CD4-positive, alpha-beta T cell treated with Interleukin-15 for 4 hours (primary cell): ENCODE data around the gene PLSCR4.

Source experiments
- DNase-seq: peaks from one replicate; pipeline ENCODE4 v3.0.0-alpha.2; 2020; ENCODE audit warnings: low spot score

Gene PLSCR4

GRCh38 chr3:146195030-146195429 lies 55.9 kb downstream of the PLSCR4 start:
- DNase-seq: no peak

- DNase-seq: no peak
Measured at GRCh38 chr3:146191051-146191450, 59.9 kb downstream of the PLSCR4 start.

GRCh38 chr3:146189519-146190173 lies 61.3 kb downstream of the PLSCR4 start:
- DNase-seq: peak; percentile 28

GRCh38 chr3:146187334-146187950 lies 63.5 kb downstream of the PLSCR4 start:
- DNase-seq: no peak

GRCh38 chr3:146184241-146185015 lies 66.5 kb downstream of the PLSCR4 start:
- DNase-seq: no peak

GRCh38 chr3:146181216-146181615 lies 69.7 kb downstream of the PLSCR4 start:
- no peak for DNase-seq

GRCh38 chr3:146180376-146180775 lies 70.5 kb downstream of the PLSCR4 start:
- DNase-seq: no peak

- DNase-seq: no peak
Measured at GRCh38 chr3:146178006-146178689, 72.8 kb downstream of the PLSCR4 start.

- no peak for DNase-seq
Measured at GRCh38 chr3:146177519-146177918, 73.4 kb downstream of the PLSCR4 start.

- no peak for DNase-seq
Measured at GRCh38 chr3:146177072-146177471, 73.8 kb downstream of the PLSCR4 start.

GRCh38 chr3:146172586-146172985 lies 78.3 kb downstream of the PLSCR4 start:
- DNase-seq: no peak

- DNase-seq: no peak
Measured at GRCh38 chr3:146170591-146170990, 80.3 kb downstream of the PLSCR4 start.

GRCh38 chr3:146169891-146170290 lies 81.0 kb downstream of the PLSCR4 start:
- DNase-seq: no peak

GRCh38 chr3:146166826-146167225 lies 84.1 kb downstream of the PLSCR4 start:
- DNase-seq: no peak

- DNase-seq: no peak
Measured at GRCh38 chr3:146166415-146166821, 84.5 kb downstream of the PLSCR4 start.

- DNase-seq: no peak
Measured at GRCh38 chr3:146165877-146166276, 85.0 kb downstream of the PLSCR4 start.

- no peak for DNase-seq
Measured at GRCh38 chr3:146164971-146165769, 85.7 kb downstream of the PLSCR4 start.

GRCh38 chr3:146164506-146164905 lies 86.4 kb downstream of the PLSCR4 start:
- DNase-seq: no peak

GRCh38 chr3:146164071-146164470 lies 86.8 kb downstream of the PLSCR4 start:
- DNase-seq: no peak

- DNase-seq: no peak
Measured at GRCh38 chr3:146163584-146163983, 87.3 kb downstream of the PLSCR4 start.

- DNase-seq: no peak
Measured at GRCh38 chr3:146162561-146162960, 88.3 kb downstream of the PLSCR4 start.

- DNase-seq: no peak
Measured at GRCh38 chr3:146161663-146162002, 89.3 kb downstream of the PLSCR4 start.
